ENCODE data around the gene TMEM151B.

- no peak for TF ChIP-seq CTCF (conservative IDR thresholded peaks at IDR 0.05; ENCODE audit: low read length)
- no peak for TF ChIP-seq EZH2phosphoT487 (IDR thresholded peaks at IDR 0.05; ENCODE audit: borderline replicate concordance)
Observed at GRCh38 chr6:44321210-44321609, 51.0 kb downstream of the TMEM151B start.

Data from Loucy (cell line).